22Rv1 (cell line): ENCODE results near the gene TTC23L.

ENCODE experiments used
- CTCF ChIP-seq: fragments of 450-650 bp; IDR thresholded peaks from 2 replicates; pipeline ENCODE4 v1.5.1; 2017; ENCODE audit warnings: mild to moderate bottlenecking
- ZFX ChIP-seq: fragments of 450-650 bp; IDR thresholded peaks from 2 replicates; pipeline ENCODE4 v1.6.1; 2017; ENCODE audit warnings: antibody characterized with exemption, borderline replicate concordance

DNA sequence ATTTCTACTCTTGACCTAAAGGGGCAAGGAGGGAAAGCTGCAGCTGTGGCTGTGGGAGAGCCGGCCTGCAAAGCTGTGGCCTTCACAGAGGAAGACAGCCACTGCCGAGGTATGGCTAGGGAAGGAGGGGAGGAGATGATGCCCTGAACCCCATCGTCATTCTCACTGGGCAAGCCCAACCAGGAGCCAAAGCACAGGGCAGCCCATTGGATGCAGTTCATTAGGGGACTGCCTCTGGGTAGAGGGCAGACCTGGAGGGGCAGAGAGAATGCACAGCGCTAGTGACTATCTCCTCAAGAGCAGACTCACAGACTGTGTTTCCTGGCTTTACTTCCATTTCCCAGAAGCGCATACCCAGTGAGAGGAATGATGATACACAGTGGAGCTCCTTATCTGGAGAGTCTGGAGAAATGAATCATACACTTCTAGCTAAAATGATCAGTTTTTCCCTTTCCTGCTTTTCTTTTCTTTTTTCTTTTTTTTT is 47.2 kb upstream of the TTC23L start:
- TF ChIP-seq CTCF (no peak), ZFX (no peak)
